Measurements from ENCODE around the gene GDPD5.
A peak's percentile ranks its signal among the peaks of the same experiment; 100 is the strongest.

GDPD5 gene

GRCh38 chr11:75471176-75471973 lies 54.4 kb downstream of the GDPD5 start:
- DNase-seq, result no peak

- DNase-seq, result no peak
Observed at GRCh38 chr11:75470476-75471080, 55.2 kb downstream of the GDPD5 start.

- no peak for DNase-seq
Observed at GRCh38 chr11:75469785-75470405, 55.8 kb downstream of the GDPD5 start.

DNA sequence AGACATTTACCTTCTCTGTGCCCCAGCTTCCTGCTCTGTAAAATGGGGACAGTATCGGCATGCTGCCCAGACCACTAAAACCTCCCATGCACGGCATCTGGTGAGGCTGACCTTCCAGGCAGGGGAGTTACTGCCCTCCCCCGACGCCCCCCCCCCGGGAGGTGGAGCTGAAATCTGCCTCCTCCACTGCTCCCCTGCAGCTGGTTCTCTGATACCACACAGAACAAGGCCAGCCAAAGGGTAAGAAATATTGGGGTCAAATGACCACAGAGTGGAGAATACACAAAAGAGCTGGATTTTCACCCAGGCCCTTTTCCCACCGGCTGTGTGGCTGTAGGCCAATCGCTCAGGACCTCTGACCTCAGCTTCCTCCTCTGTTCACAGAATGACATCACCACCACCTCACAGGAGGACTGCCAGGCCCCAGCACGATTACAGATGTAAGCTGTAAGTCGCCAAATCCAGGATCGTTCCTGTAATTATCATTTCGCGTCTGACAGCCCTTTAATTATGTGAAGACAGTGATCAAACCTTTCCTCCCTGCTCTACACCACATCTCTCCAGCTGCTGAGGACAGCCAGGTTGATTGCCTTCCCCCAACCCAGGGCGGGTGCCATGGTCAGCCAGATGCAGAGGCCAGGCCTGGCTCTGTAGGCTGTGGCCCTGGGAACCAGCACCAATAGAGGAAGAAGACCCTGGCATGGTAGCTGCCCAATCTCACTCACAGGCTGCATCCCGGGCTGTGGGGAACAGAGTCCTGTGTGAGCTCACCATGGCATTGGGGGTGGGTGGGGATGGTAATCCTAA lies 57.0 kb downstream of the GDPD5 start:
- no peak for DNase-seq

- no peak for DNase-seq
Observed at GRCh38 chr11:75467881-75468280, 57.9 kb downstream of the GDPD5 start.

DNA sequence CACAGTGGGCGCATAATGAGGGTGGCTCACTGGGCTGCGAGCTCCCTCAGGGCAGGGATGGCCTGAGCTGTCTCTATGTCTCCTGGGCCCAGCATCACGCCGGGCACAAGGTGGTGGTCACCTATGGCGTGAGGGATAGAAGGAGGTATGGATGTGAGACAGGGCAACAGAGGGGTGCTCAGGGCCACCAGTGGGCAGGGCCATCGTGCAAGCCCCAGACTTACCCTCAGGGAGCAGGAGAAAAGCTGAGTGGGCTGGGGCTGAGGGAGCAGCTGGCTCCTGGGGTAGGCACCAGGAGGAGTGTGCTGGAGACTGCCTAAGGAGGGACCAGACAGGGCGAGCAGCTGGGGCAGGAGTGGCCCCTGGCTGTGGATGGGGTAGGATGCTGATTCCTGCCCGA lies 58.4 kb downstream of the GDPD5 start:
- no peak for DNase-seq

DNA sequence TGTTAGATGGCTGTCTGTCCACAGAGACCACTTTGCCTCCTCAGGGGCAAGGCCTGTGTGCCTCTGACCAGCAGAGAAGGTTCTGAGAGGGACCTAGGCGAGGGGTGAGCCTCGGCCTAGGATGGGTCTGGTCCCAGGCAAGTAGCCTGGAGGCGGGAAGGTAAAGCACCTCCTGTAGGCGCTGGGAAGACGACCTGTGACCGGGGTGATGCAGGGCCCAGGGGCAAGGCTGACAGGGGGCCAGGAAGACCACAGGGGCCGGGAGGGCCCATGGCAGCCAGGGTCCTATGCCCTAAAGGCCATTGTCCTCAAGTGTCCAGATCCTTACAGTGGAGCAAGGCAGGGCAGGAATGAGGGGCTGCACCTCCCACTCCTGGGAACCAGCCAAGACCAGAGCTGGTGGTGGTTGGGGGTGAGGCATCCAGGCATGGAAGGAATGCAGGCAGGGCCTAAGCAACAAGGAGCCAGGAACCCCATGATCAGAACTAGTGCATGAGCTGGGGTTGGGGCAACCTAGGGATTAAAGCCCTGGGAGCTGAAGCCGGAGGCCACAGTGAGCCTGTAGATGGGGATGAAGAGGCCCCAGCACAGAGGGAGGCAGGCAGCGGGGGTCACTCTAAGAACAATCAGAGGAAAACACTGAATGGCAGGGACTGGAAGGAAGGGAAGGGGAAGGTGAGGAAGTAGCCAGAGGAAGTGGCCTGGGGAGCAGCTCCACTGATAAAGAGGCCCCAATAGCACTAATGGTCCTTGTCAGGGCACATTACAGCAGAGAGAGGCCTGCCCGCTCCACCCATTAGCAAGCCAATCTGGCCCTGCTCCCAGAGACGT lies 59.8 kb downstream of the GDPD5 start:
- DNase-seq, result no peak

GRCh38 chr11:75463106-75463774 lies 62.5 kb downstream of the GDPD5 start:
- DNase-seq, result no peak

DNA sequence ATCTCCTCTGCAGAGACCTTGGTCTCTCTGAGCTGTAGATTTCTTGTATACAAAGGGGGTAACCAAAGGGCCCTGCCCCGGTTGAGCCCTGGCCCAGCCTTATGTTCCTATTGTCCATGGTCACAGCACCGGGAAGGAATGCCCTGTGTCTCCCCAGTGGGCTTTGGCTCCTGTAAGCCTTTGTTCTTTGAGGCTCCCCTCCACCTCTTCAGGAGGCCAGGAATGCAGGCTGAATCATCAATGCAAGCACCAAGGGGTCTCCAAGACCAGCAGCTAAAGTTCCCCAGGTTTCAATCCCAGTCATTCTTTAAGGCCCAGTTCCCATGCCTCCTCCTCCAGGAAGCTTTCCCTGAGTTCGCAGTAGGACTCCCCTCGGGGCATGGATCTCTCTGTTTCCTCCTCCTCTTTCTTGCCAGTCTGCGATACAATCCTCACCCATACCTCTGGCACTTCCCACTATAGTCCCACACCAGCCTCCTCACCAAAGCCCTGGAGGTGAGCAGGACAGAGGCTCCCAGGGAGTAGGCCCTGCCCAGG lies 63.6 kb downstream of the GDPD5 start:
- DNase-seq, result no peak

DNA sequence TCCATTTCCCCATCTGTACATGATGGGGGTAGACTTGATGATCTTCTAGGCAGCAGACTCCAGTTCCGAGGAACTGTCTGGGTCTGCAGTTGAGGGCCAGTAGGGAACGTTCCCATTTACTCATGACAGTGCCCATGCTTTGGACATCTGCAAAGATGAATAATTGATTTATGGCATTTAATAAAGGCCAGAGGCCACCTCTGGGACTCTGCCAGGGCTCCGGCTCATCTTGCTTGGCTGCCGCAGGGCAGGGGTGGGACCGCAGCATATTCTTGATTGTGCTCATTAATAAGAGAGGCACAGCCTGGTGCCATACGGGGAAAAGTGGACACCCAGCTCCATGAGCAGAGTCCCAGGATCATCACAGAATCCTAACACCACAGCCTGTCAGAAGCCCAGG lies 64.6 kb downstream of the GDPD5 start:
- no peak for DNase-seq

DNA sequence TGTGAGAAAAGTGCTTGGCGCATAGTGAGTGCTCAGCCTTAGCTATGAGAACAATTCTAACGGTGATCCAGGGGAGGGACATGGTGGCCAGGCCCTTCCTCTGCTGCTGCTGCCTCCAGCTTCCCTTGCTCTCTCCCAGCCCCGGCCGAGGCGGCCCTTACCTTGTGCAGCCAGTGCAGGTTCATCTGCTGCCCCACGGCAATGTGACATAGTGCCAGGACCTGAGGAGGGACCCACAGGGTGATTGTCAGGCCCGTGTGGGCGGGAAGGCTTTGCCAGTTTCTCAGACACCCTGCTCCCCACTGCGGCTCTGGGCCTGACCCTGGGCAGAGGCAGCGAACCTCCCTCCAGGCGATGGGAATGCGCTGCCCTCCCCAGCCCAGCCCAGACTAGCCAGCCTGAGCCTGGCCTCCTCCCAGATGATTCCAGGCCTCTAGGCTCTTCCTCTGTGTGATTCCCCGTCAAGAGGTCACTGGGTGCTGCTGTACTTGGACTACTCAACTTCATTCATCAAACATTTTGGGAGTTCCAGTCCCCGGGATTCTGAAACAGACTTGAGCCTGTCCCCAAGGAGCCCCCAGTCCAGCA lies 69.1 kb downstream of the GDPD5 start:
- no peak for DNase-seq

GRCh38 chr11:75454987-75455386 lies 70.8 kb downstream of the GDPD5 start:
- no peak for DNase-seq

- DNase-seq, result no peak
Observed at GRCh38 chr11:75453916-75454655, 71.7 kb downstream of the GDPD5 start.

- DNase-seq, result peak; percentile 10
Observed at GRCh38 chr11:75450826-75451821, 74.6 kb downstream of the GDPD5 start.

GRCh38 chr11:75450236-75450635 lies 75.5 kb downstream of the GDPD5 start:
- no peak for DNase-seq

DNA sequence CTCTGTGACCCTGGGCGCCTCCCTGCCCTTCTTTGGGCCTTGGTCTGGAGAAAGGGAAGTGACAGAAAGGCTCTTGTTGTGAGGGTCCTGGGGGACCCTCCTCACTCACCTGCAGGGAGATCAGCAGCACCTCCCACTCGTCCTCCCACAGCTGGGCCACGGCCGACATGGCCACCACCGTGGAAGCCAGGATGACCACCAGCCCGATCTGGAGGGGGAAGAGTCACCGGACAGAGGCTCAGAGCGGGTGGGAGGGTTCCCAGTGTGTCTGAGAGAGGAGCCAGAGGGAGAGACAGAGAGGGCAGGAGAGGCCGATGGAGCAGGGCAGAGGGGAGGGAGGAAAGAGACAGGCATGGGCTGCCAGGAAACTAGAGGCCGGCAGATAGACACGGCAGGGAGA lies 76.0 kb downstream of the GDPD5 start:
- no peak for DNase-seq

DNA sequence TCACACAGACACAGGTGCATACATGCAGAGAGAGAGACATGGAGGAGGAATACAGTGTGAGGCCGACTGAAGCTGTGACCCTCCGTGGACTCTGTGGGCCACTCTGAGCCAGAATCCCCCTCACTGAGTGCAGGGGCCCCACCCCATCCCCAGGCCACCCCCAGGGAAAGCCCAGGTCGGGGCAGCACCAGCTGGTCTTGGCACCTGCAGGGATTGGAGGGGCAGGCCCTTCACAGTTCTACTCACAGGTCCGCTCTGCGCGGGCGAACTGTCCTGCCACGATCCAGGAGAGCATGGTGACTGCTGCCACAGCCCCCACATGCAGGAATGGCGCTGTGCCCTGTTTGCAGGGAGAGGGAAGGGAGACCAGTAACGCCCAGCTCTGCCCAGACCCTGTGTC lies 76.5 kb downstream of the GDPD5 start:
- no peak for DNase-seq

DNA sequence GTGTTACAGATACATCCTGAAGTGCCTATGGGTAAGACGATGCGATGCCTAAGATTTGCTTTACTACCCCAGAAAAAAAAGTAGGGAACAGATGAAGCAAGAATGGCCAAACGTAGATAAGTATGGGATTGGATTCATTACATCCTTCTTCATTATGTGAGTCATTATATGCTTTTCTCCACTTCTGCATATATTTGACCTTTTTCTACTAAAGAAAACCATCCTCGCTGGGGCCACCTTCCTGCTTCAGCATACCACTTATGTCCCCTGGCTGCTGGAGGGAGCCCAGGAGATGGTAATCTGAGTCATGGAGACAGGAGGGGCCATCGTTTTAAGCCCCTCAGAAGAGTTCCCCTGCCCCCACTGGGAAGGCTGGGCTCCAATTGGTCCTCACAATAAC lies 78.3 kb downstream of the GDPD5 start:
- no peak for DNase-seq
